GM12864 (cell line): ENCODE results near the gene TET2.

Experiments
- DNase-seq: peaks from one replicate; pipeline ENCODE4 v3.0.0-alpha.2; 2011; ENCODE audit warnings: low read depth
- H3K4me3 ChIP-seq: 2 replicates; pipeline ENCODE4 v1.5.1; 2011; ENCODE audit warnings: mild to moderate bottlenecking, low read depth, low read length, control low read depth
- CTCF ChIP-seq: IDR thresholded peaks from 2 replicates; pipeline ENCODE4 v1.5.1; 2011; ENCODE audit warnings: low read depth, mild to moderate bottlenecking, moderate library complexity, low read length, control low read depth, inconsistent platforms; ENCODE audit errors: missing control alignments

The TET2 gene

DNA sequence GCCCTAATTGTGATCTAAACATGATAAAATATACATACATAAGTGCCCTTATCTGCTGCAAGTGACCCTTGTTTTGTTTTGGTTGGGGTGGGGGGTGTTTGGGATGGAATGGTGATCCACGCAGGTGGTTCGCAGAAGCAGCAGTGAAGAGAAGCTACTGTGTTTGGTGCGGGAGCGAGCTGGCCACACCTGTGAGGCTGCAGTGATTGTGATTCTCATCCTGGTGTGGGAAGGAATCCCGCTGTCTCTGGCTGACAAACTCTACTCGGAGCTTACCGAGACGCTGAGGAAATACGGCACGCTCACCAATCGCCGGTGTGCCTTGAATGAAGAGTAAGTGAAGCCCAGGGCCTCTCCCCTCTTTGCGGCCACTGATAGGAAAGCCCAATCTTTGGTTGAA, 96.8 kb downstream of the TET2 start:
- no peak for DNase-seq
- TF ChIP-seq CTCF = no peak

DNA sequence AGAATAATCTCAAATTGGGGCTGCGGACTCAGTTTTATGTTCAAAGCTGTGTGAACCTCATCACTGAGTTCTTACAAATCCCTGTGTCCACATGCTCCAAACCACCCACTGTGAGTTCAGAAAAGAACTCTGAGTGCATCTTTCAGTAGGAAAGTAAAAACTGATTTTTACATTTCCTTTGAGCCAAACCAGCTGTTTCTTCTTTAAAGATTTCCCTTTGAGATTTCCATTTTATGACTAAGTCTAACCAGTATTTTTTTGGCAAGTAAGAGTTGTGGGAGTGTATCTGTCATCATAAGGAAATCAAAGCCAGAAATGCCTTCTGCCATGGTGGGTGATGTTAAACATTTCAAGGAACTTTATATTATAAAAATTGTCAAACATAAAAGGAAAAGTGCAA, 100.0 kb downstream of the TET2 start:
- H3K4me3 ChIP-seq = no peak overlapping the region
- TF ChIP-seq CTCF = no peak
- no peak for DNase-seq

More for the DNA sequence above, 96.8 kb downstream of the TET2 start:
- no peak overlapping the region for H3K4me3 ChIP-seq

DNA sequence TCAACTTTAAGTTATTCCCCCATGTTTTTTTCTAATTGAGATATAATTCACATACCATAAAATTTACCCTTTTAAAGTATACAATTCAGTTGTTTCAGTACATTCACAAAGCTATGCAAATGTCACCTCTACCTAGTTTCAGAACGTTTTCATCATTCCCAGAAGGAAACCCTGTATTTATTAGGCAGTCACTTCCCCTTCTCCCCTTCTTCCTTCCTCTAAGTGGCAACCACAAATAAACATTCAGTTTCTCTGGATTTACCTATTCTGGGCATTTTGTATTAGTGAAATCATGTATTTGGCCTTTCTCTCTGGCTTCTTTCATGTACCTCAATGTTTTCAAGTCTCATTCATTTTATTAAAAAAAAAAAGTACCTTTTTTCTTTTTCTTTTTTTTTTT, 101.9 kb downstream of the TET2 start:
- TF ChIP-seq CTCF = no peak
- no peak overlapping the region for H3K4me3 ChIP-seq
- no peak for DNase-seq

DNA sequence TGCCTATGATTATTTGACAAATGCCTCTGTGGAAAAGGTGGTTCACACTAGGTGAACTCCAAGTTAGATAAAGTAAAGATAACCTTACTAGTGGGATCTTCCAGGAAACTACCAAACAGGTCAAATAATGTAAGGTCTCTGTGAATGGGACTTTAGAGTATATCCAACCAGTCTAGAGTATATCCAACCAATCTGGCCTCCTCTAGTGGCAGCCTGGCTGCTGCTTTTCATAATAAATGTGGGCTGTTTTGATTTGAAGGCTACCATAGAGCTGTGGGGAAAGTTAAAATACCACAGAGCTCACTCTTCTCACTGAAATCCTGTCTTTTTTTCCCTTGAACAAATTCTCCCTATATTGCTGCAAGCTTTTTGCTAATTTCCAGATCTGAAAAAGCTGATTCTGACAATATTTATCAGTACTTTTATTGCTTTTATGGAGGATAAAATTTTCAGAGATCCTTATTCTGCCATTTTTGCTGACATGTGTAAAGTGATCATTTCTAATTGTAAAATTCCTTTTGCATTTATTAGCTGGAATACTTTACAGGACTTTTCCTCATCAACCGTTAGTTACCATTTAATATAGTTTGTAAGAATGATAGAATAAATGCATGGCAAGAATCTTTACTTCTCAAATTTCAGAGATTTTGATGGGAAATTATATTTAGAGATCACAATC, 111.3 kb downstream of the TET2 start:
- no peak overlapping the region for H3K4me3 ChIP-seq
- TF ChIP-seq CTCF = no peak
- DNase-seq = no peak

DNA sequence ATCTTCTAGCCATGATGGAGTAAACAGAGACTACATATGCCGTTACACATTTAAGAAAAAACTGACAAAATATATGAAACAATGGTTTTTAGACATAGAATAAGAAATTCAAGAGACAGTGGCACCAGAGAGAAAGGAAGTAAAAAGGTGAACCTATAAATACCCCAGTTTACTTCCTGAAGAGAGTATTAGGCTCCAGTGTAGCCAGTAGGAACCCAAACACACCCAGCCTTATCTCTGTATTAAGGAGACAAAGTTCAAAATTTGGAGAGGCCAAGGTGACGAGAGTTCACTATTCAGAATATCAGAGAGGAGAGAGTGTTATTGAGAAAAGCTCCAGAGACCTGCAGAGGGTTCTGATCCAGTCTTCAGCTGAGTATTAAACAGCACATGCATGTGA, 119.0 kb downstream of the TET2 start:
- TF ChIP-seq CTCF = no peak
- H3K4me3 ChIP-seq = no peak overlapping the region
- no peak for DNase-seq

DNA sequence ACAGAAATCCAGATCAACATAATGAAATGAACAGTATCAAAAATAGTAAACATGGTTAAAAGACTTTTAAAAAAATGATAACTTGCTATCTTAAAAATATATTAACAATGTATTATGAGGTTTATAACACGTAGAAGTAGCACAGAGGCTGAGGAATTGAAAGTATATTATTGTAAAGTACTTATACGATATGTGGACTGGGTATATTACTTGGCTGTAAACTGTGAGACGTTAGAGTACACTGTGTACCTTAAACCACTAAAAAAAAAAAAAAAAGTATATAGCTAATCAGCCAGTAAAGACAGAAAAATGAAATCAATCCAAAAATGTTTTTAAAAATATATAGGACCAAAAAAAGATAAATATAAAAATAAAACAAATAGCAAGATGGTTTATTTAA, 120.6 kb downstream of the TET2 start:
- no peak for DNase-seq
- no peak for TF ChIP-seq CTCF
- H3K4me3 ChIP-seq = no peak overlapping the region

- H3K4me3 ChIP-seq = no peak overlapping the region
- no peak for DNase-seq
- TF ChIP-seq CTCF = no peak
Measured at GRCh38 chr4:105272002-105272401, 125.3 kb downstream of the TET2 start.
